Transverse colon (tissue), 4 donors: ENCODE results near the gene MAN2A1. TPM values are rescaled to one million over a fixed set of nuclear protein-coding genes. Genes with fewer than 3 reads are reported as not detected.

ENCODE experiments used
- DNase-seq: peaks from one replicate; pipeline ENCODE4 v3.0.0-alpha.2; 2019
- H3K27ac ChIP-seq, 4 donors: fragments of 200-600 bp; sonication (generic); 2 replicates each; pipeline ENCODE4 v1.5.1; 2016 to 2018; ENCODE audit warnings: inconsistent platforms in 4 of 4
- H3K27me3 ChIP-seq: fragments of 200-600 bp; sonication (generic); 2 replicates; pipeline ENCODE4 v1.5.1; 2017; ENCODE audit warnings: inconsistent platforms
- H3K36me3 ChIP-seq, 4 donors: fragments of 200-600 bp; sonication (generic); 2 replicates each; pipeline ENCODE4 v1.5.1; 2017 to 2019; ENCODE audit warnings: inconsistent platforms in 4 of 4
- H3K4me1 ChIP-seq, 4 donors: fragments of 200-600 bp; sonication (generic); 2 replicates each; pipeline ENCODE4 v1.5.1; 2017 to 2020; ENCODE audit warnings: inconsistent platforms in 4 of 4
- H3K4me3 ChIP-seq, 4 donors: fragments of 200-600 bp; sonication (generic); 1 replicate in 1 of 4; 2 replicates in 3 of 4; pipeline versions ENCODE4 v1.5.1 to v1.6.1; 2017 to 2019; ENCODE audit warnings: inconsistent platforms in 4 of 4
- H3K9me3 ChIP-seq, 2 donors: fragments of 200-600 bp; sonication (generic); 2 replicates each; pipeline ENCODE4 v1.5.1; 2017 to 2019; ENCODE audit warnings: inconsistent platforms in 2 of 2
- EP300 ChIP-seq: sonication (generic); formaldehyde crosslinking; IDR thresholded peaks from one replicate; pipeline ENCODE4 v1.6.1; 2017; ENCODE audit warnings: antibody characterized with exemption, low read depth
- POLR2A ChIP-seq: fragments of 450-650 bp; IDR thresholded peaks from one replicate; pipeline ENCODE4 v1.6.1; 2016; ENCODE audit warnings: antibody characterized with exemption, mild to moderate bottlenecking, moderate library complexity
- POLR2AphosphoS5 ChIP-seq, 3 donors: sonication (generic); formaldehyde crosslinking; IDR thresholded peaks; one replicate each; pipeline ENCODE4 v1.6.1; 2016; ENCODE audit warnings: antibody characterized with exemption in 3 of 3
- WGBS, 2 donors: methylation state at CpG; one replicate each; pipeline ENCODE4 v1.1.5; 2018; ENCODE audit warnings: low coverage in 1 of 2; 5-methylcytosine and 5-hydroxymethylcytosine counted together
- in situ Hi-C, 4 donors: fragments of 200-750 bp; cut with MboI; loops; one replicate each; pipeline versions ENCODE4 v1.15.0 to v1.15.1; 2017; ENCODE audit warnings: low sequenced_read_pairs in 3 of 4, low pct_ligation_motif_present in 1 of 4, low pct_unique_long_range_greater_than_20kb in 1 of 4
- intact Hi-C: fragments of 100-400 bp; cut with DNase I; formaldehyde crosslinking; loops from one replicate; pipeline ENCODE4 v1.15.1; 2023; ENCODE audit warnings: low total_unique reads
- total RNA-seq, 4 donors: library from RNA; depleted of rRNA; stranded (reverse); fragments of >200 nt; gene quantifications; one replicate each; pipeline ENCODE4 v1.1.0, GENCODE V29; 2016
- TF ChIP-seq, protein P1 (sequence below), 5 experiments: fragments of 200-600 bp in 3 of 5; fragments of 450-650 bp in 2 of 5; sonication (generic) in 3 of 5; IDR thresholded peaks; 1 replicate in 2 of 5; 2 replicates in 3 of 5; pipeline ENCODE4 v1.5.1; 2016 to 2017; ENCODE audit warnings: antibody characterized with exemption in 5 of 5, inconsistent platforms in 3 of 5, mild to moderate bottlenecking in 2 of 5, moderate library complexity in 1 of 5

The MAN2A1 gene
- total RNA-seq, 4 donors from 2014 or later, result 39.2 to 95.3 (median 70.4) TPM

DNA sequence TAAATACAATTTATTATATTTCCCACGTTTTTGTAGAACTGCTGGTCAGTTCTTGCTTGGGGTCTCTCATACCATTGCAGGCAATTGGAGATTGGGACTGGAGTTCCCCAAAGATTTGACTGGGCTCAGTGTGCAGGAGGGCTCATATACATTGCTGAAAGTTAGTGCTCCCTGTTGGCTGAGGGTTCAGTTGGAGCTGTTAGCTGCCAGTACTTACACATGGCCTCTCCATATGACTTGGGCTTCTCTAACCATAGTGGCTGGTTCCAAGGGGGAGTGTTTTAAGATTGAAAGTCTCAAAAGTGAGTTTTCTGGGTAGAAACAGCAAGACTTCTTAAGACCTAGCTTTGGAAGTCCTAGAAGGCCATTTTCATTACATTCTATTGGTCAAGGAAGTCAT is 102.9 kb downstream of the MAN2A1 start:
- intact Hi-C loops, result no loop called here
- H3K4me1 ChIP-seq, result no peaks in the 10 kb centered on the region
- DNase-seq, result no peak
- TF ChIP-seq POLR2AphosphoS5 (IDR thresholded peaks at IDR 0.05) (no peak), POLR2A (no peak), EP300 (no peak)
- TF ChIP-seq, protein P1, sequence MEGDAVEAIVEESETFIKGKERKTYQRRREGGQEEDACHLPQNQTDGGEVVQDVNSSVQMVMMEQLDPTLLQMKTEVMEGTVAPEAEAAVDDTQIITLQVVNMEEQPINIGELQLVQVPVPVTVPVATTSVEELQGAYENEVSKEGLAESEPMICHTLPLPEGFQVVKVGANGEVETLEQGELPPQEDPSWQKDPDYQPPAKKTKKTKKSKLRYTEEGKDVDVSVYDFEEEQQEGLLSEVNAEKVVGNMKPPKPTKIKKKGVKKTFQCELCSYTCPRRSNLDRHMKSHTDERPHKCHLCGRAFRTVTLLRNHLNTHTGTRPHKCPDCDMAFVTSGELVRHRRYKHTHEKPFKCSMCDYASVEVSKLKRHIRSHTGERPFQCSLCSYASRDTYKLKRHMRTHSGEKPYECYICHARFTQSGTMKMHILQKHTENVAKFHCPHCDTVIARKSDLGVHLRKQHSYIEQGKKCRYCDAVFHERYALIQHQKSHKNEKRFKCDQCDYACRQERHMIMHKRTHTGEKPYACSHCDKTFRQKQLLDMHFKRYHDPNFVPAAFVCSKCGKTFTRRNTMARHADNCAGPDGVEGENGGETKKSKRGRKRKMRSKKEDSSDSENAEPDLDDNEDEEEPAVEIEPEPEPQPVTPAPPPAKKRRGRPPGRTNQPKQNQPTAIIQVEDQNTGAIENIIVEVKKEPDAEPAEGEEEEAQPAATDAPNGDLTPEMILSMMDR (IDR thresholded peaks at IDR 0.05), result no peak
- no peak overlapping the region for H3K4me3 ChIP-seq
- no peak overlapping the region for H3K27ac ChIP-seq
- H3K36me3 ChIP-seq, result peaks cover 0 to 36% (median 5%) of the 10 kb centered on the region in 4 donors
- no peaks in the 10 kb centered on the region for H3K27me3 ChIP-seq
- H3K9me3 ChIP-seq, result no peaks in the 10 kb centered on the region
- in situ Hi-C loops, result no loop called here
- 96 to 100% methylated on average over 1 of the region's 1 CpG for WGBS, 2 donors

DNA sequence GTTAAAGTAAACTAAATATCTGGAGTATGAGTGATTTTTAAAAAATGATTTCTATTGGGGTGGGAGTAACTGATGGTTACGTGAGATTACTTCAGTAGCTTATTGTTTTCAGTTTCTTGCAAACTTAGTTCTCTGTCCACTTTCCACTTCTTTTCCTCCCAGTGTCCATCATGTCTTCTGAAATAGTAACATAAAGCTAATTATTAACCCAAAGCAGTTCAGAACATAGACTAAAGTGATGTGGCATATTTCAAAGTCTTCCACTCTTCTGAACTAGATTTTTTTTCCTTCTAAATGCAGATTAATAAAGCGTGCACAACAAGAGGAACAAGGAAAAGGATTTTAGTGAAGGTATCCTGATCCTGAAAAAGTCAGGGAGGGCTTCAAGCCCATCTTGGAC is 114.1 kb downstream of the MAN2A1 start:
- in situ Hi-C loops (no loop called here), intact Hi-C loops (no loop called here)
- DNase-seq, result no peak
- no peaks in the 10 kb centered on the region for H3K27me3 ChIP-seq
- H3K4me3 ChIP-seq, result no peak overlapping the region
- WGBS, 2 donors, result 84 to 85% methylated on average over 2 of the region's 2 CpGs
- H3K36me3 ChIP-seq, result peaks cover 0 to 5% (median 0%) of the 10 kb centered on the region in 4 donors
- H3K9me3 ChIP-seq, result no peaks in the 10 kb centered on the region
- H3K27ac ChIP-seq, result no peak overlapping the region
- no peaks in the 10 kb centered on the region for H3K4me1 ChIP-seq
- TF ChIP-seq POLR2A (no peak), POLR2AphosphoS5 (IDR thresholded peaks at IDR 0.05) (no peak), EP300 (no peak)
- TF ChIP-seq, protein P1 (IDR thresholded peaks at IDR 0.05), result no peak

DNA sequence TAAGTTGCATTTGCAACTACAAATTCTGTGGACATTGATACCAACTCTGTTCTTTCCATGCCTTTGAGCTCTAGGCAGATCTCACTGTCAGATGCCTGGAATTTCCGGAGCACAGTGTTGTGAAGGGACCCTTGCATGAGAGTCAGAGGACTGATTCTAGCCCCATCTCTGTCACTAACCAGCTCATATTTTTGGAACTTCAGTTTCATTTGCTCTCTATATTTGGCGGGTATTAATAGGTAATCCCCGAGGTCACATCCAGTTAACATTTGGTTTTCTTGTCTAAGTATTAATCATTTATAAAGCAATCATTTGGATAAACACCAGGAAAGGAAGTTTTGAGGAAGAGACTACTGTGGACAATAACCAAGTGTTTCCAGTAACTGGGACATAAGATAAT is 115.7 kb downstream of the MAN2A1 start:
- intact Hi-C loops, result no loop called here
- no peak overlapping the region for H3K27ac ChIP-seq
- no peaks in the 10 kb centered on the region for H3K4me1 ChIP-seq
- WGBS, 2 donors, result 70 to 72% methylated on average over 3 of the region's 3 CpGs
- H3K36me3 ChIP-seq, result peaks cover 0 to 5% (median 0%) of the 10 kb centered on the region in 4 donors
- no peaks in the 10 kb centered on the region for H3K27me3 ChIP-seq
- H3K4me3 ChIP-seq, result no peak overlapping the region
- in situ Hi-C loops, result no loop called here
- no peak for DNase-seq
- TF ChIP-seq, protein P1 (IDR thresholded peaks at IDR 0.05), result no peak
- TF ChIP-seq EP300 (no peak), POLR2AphosphoS5 (IDR thresholded peaks at IDR 0.05) (no peak), POLR2A (no peak)
- no peaks in the 10 kb centered on the region for H3K9me3 ChIP-seq

DNA sequence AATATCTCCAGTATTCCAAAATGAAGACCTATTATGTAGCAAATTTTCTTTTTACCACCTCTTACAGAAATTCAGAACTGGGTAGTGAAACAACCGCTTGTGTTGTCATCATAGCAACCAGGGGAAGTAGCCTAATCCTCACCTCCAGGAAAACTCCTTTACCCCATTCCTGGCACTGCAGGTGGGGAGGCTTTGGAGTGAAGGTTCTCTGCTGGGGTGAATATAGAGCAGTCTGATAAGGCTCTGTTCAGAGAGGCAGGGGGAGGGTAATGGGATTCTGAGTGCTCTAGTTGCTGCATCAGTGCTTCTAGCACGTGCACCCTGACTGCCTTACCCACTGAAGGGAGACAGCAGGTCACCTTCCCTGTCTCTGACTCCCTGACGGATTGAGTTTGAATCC is 116.2 kb downstream of the MAN2A1 start:
- in situ Hi-C loops, result no loop called here

More for the DNA sequence above, 116.2 kb downstream of the MAN2A1 start:
- H3K9me3 ChIP-seq, result no peaks in the 10 kb centered on the region
- intact Hi-C loops, result no loop called here
- H3K4me3 ChIP-seq, result no peak overlapping the region
- H3K36me3 ChIP-seq, result peaks cover 0 to 5% (median 0%) of the 10 kb centered on the region in 4 donors
- H3K27me3 ChIP-seq, result no peaks in the 10 kb centered on the region
- 88% methylated on average over 3 of the region's 3 CpGs; no CpG with 5 or more reads in 1 of the 2 donors for WGBS, 2 donors
- H3K27ac ChIP-seq, result no peak overlapping the region
- no peak for DNase-seq
- TF ChIP-seq POLR2AphosphoS5 (IDR thresholded peaks at IDR 0.05) (no peak), EP300 (no peak), POLR2A (no peak)
- TF ChIP-seq, protein P1 (IDR thresholded peaks at IDR 0.05), result no peak
- H3K4me1 ChIP-seq, result no peaks in the 10 kb centered on the region
